Stimulated activated CD8-positive, alpha-beta memory T cell treated with anti-CD3 and anti-CD28 coated beads, Interleukin-7, amount 100 ng/mL, for 1 hour (primary cell): ENCODE measurements around the gene TMC3.

Experiments used
- DNase-seq, 2 donors: peaks; one replicate each; pipeline ENCODE4 v3.0.0-alpha.2; 2020; ENCODE audit warnings: low read depth in 2 of 2

Gene TMC3

GRCh38 chr15:81298611-81299010 is 75.4 kb downstream of the TMC3 start:
- DNase-seq, result no peak

DNA sequence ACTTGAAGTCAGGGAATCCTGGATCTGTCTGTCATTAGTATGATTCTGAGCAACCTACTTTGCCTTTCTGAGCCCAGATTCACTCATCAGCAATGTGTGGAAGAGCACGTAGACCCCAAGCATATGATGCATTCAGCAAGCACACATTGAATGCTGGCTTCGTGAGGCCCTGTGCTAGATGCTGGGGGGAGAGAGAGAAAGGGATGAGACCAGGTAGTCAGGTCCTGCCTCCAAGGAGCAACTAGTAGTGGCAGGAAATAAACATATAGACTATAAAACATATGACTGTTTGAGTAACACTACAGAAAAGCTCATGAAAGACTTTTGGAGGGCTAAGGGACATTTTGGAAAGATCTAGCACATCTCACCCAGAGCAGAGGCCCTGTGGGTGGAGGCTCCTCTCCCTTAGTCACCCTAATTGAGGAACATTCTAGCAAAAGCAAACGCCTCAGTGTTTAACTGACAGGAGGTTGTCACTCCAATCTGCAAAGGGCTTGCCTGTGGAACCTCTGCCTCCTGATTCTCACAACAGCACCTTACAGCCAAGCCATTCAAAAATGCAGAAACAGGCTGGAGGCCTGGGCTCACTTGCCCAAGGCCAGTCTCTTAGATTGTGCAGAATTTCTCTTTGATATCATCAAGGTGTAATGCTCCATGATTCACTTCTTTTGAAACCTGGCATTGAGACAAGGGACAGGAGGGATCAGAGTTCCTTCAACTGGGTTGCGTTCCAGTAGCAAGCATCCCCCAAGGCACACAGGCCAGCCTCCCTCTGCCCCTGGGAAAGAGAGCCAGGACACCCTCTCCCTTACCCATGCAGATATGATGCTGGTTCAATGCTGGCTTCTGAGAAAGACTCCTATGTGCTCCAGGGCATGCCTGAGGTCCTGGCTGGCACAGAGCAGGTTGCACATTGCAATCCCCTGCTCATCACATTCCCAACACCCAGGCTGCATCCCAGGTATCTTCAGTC is 76.1 kb downstream of the TMC3 start:
- no peak for DNase-seq

GRCh38 chr15:81297147-81297572 is 76.9 kb downstream of the TMC3 start:
- DNase-seq, result no peak

GRCh38 chr15:81296673-81297072 is 77.3 kb downstream of the TMC3 start:
- DNase-seq, result peak; percentile 40 to 42

GRCh38 chr15:81296186-81296585 is 77.8 kb downstream of the TMC3 start:
- no peak for DNase-seq

- no peak for DNase-seq
These were observed 78.4 kb downstream of the TMC3 start for GRCh38 chr15:81295486-81296121.

DNA sequence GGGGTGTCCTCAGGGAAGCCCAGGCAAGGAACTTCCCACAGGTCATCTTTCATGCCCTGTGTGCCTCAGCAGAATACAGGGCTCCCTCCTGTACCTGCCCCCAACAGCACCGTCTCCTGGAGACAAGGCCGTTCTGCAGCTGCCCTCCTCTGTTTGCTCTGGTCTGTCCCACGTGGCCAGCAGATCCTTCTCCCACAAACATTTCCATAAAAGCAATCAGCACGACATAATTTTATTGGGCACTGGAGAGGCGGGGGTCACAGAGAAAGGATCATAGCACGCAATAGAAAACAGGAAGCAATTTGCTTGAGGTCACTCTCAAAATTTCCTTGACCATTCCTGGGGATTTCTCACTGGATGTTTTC is 79.5 kb downstream of the TMC3 start:
- no peak for DNase-seq

GRCh38 chr15:81293728-81294515 is 80.1 kb downstream of the TMC3 start:
- peak; percentile 38 to 39 for DNase-seq

DNA sequence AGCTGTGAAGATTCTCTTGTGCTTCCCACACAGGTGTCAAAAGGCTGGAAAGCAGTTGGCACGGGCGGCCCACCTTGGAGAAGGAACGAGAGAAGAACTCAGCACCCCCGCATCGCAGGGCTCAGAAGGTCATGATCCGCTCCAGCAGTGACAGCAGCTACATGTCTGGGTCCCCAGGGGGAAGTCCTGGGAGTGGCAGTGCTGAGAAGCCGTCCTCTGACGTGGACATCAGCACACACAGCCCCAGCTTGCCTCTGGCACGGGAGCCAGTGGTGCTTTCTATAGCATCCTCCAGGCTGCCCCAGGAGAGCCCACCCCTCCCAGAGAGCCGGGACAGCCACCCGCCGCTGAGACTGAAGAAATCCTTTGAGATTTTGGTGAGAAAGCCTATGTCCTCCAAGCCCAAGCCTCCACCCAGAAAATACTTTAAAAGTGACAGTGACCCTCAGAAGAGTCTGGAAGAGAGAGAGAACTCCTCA is 81.5 kb downstream of the TMC3 start:
- DNase-seq, result no peak

GRCh38 chr15:81291916-81292522 is 82.0 kb downstream of the TMC3 start:
- no peak for DNase-seq

- no peak for DNase-seq
These were observed 84.1 kb downstream of the TMC3 start for GRCh38 chr15:81289910-81290309.

DNA sequence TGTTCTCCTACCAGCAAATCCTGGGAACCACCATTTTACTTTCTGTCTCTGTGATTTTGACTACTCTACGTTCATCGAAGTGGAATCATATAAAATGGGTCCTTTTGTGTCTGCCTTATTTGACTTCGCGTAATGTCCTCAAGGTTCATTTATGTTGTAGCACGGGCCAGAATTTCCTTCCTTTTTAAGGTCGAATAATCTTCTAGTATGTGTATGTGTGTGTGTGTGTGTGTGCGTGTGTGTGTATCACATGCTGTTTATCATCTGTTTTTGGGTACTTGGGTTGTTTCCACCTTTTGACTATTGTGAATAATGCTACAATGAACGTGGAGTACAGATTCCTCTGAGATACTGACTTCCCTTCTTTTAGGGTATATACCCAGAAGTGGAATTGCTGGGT is 85.4 kb downstream of the TMC3 start:
- DNase-seq, result no peak

DNA sequence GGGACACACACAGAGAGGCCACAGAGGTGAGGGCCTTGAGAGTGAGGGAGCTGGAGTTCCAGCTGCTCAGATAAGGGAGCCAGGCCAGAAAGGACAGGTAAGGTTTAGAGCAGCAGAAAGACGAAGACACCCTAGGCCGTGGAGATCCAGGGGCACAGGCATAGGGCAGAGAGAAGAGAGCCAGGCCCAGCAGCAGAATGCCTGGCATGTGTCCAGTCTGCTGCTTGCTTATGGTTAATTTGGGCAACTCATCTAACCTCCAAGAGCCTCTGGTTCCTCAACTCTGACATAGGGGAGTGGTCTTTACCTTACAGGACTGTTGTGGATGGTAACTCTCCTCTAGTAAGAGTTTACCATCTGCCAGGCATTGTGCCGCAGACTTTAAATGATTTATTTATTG is 86.0 kb downstream of the TMC3 start:
- DNase-seq, result no peak

- no peak for DNase-seq
These were observed 87.3 kb downstream of the TMC3 start for GRCh38 chr15:81286621-81287121.

GRCh38 chr15:81285461-81285860 is 88.6 kb downstream of the TMC3 start:
- DNase-seq, result no peak

DNA sequence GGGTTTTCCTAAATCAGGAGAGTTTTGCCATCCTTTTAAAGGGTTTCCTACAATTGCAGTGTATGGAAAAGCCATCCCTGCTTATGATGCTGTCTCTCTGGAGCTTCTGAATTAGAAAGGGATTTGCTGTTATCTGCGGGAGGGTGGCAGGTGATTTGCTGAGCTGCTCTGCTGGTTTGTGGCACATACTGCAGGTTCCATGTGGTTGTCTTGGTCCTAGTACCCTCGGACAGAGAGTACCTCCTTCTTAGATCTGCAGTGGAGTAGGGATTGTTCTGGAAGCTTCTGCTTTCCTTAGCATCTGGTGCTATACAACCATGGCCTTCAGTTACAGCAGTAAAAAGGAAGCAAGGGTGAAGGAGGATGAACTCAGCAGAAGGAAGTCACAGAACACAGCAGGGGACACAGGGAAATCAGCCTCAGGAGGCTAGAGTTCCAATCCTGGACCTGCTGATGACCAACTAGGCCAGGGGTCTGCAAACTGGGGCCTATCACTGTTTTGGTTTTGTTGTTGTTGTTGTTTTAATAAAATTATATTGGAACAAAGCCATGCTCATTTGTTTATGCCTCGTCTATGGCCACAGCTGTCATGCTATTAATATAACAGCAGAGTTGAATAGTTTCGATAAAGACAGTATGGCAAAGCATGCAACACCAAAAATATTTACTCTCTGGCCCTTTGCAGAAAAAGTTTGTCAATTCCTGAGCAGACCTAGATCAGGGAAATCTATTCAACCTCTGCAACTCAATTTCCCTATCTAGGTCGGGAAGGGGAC is 89.6 kb downstream of the TMC3 start:
- no peak for DNase-seq

- no peak for DNase-seq
These were observed 91.1 kb downstream of the TMC3 start for GRCh38 chr15:81282911-81283310.

DNA sequence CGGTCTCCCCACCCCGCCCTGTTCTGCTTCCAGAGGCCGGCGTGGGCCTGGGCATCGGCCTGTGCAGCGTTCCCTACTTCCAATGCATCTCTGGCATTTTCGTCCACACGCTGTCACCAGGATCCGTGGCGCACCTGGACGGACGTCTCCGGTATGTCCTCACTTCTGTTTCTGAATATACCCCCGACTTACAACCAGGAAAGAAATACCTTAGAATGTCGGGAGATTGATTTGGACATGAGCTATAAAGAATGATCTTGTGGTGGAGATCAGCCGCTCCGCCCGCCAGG is 91.5 kb downstream of the TMC3 start:
- DNase-seq, result no peak

GRCh38 chr15:81281766-81282605 is 92.0 kb downstream of the TMC3 start:
- no peak for DNase-seq

DNA sequence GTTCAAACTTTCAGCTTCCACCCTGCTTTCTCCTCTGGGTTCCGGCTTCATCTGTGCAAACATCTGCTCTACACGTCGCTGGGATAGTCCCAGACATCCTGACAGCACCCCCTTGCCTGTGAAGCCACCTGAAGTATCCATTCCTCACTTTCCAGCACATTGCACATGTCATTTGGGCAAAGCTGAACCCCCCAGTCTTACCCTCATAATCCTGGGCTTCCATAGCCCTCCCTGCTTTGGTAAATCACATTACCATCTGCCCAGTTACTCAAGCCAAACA is 92.6 kb downstream of the TMC3 start:
- no peak for DNase-seq
